CD4-positive, alpha-beta T cell treated with Interleukin-6 for 4 hours (primary cell): Measurements from ENCODE around the gene BCKDHA.
"Not testable (repeated sequence)": the region's sequence is repeated elsewhere in the genome, so short reads cannot be mapped to it uniquely, and the experiment has no call there.

Experiments
- DNase-seq: peaks from one replicate; pipeline ENCODE4 v3.0.0-alpha.2; 2020; ENCODE audit warnings: mixed read lengths

Gene BCKDHA

GRCh38 chr19:41408256-41408655 lies 10.6 kb downstream of the BCKDHA start:
- no peak for DNase-seq

DNA sequence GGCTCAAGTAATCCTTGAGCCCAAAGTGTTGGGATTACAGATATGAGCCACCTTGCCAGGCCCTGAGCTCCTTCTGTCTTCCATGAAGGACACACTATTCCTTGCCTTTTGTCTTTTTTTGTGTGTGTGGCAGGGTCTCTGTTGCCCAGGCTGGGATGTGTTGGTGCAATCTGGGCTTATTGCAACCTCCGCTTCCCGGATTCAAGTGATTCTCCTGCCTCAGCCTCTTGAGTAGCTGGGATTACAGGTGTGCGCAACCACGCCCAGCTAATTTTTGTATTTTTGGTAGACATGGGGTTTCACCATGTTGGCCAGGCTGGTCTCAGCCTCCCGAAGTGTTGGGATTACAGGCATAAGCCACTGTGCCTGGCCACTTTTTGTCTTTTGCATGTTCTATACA lies 11.2 kb downstream of the BCKDHA start:
- DNase-seq: not testable (repeated sequence)

DNA sequence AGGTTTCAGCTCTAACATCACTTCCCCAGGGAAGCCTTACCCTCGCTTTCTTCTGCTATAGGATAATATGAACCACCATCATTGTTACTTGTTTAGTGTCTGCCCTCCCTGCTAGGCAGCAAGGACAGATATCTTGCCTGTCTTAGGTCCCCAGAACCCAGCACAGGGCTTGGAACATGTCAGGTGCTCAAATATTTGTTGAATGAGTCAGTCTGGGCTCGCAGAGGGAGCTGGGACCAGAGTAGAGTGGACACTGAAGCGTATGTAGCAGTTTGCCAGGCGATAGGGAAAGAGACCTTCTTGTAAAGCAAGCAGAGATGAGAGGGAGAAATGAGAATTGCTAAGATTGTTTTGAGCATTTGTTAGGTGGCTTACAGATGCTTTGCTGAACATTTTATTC lies 11.7 kb downstream of the BCKDHA start:
- DNase-seq: no peak

GRCh38 chr19:41410336-41411054 lies 12.9 kb downstream of the BCKDHA start:
- DNase-seq: no peak

DNA sequence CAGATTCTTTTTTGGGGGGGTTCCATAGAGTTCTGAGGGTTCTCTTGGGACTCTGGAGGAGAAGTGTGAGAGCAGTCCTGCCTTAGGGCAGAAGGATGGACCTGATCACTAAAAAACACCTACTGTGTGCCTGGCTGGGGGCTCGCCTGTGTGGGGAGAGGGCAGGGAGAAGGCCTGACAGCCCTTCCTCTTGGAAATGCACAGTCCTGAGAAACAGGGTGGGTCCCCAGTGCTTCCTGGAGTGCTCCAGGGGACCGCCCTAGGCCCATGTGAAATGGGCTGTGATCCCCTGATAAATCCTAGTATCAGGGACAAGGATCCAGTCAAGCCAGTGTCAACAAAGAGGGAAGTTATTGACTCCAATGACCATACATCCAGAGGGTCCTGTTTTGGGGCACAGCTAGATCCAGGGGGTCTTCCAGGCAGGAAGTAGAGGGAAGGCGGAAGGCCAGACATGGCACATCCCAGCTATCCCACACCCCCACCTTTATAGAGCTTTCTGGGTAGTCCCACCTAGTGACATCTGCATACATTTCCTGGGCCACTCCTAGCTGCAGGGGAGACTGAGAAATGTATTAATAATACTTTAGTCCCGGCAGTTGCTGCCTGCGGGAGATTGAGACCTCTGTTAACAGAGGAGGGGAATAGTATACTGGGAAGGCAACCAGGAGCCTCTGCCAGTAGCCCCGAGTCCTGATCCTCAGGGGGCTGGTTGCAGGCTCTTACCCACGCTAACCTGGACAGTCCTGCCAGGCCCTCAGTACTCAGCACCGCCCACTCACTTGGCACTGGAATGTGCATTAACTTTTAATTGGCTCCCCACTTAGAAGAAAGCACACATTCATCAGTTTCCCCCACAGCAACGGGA lies 13.7 kb downstream of the BCKDHA start:
- DNase-seq: no peak

GRCh38 chr19:41411968-41412265 lies 14.3 kb downstream of the BCKDHA start:
- no peak for DNase-seq

- no peak for DNase-seq
Measured at GRCh38 chr19:41412953-41413352, 15.3 kb downstream of the BCKDHA start.

- no peak for DNase-seq
Measured at GRCh38 chr19:41413947-41414346, 16.3 kb downstream of the BCKDHA start.

DNA sequence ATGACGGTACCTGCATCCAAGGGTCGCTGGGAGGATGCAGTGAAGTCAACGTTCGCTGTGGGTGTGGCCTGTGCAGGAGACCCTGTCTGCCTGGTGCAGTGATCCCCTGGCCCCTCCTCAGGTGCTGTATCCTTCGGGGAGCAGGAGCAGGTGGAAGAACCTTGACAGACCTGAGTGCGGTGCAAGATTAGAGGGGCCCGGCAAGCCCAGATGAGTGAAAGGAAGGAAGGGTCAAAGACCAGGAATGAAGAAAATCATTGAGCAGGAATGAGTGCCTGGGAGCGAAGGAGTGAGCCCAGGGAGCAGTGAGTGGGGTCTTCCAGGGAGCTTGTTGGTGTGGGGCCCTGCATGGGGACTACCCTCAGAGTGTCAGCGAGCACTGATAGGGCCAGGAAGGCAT lies 16.8 kb downstream of the BCKDHA start:
- DNase-seq: no peak

DNA sequence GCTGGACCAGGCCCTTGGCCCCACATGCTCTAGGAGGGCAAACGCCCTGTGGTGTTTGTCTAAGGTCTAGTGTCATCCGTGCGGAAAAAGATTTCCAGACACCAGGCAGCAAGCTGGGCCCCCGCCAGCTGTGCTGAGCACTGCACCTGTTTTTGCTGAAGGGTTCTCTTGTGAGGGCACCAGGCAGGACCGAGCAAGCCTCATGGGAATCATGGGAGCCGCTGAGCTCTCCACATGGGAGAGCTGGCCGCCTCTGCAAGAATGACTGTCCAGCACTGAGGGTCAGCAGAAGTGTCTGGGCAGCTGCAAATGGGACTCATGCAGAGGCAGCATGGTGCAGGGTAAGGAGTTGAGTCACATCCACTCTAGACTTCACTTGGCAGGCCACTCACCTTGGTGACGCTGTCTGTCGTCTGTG lies 17.5 kb downstream of the BCKDHA start:
- DNase-seq: no peak

GRCh38 chr19:41416194-41416674 lies 18.6 kb downstream of the BCKDHA start:
- no peak for DNase-seq

- DNase-seq: no peak
Measured at GRCh38 chr19:41420101-41420880, 22.7 kb downstream of the BCKDHA start.

- no peak for DNase-seq
Measured at GRCh38 chr19:41421314-41421713, 23.7 kb downstream of the BCKDHA start.

- no peak for DNase-seq
Measured at GRCh38 chr19:41421973-41422372, 24.4 kb downstream of the BCKDHA start.

DNA sequence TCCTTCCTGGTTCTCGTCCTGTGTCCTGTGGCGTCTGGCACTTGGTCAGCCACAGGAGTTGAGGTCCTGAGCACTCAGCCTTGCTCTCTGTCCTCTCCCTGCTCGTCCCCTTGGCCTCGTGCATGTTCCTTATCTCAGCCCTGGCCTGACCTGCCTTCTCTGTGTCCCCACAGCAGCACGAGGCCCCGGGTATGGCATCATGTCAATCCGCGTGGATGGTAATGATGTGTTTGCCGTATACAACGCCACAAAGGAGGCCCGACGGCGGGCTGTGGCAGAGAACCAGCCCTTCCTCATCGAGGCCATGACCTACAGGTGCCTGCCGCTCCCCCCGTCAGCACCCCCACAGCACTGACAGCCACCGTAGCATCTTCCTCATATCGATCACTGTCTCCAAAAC lies 24.8 kb downstream of the BCKDHA start:
- DNase-seq: no peak

- no peak for DNase-seq
Measured at GRCh38 chr19:41422955-41423354, 25.3 kb downstream of the BCKDHA start.

GRCh38 chr19:41424335-41425173 lies 26.9 kb downstream of the BCKDHA start:
- DNase-seq: no peak

DNA sequence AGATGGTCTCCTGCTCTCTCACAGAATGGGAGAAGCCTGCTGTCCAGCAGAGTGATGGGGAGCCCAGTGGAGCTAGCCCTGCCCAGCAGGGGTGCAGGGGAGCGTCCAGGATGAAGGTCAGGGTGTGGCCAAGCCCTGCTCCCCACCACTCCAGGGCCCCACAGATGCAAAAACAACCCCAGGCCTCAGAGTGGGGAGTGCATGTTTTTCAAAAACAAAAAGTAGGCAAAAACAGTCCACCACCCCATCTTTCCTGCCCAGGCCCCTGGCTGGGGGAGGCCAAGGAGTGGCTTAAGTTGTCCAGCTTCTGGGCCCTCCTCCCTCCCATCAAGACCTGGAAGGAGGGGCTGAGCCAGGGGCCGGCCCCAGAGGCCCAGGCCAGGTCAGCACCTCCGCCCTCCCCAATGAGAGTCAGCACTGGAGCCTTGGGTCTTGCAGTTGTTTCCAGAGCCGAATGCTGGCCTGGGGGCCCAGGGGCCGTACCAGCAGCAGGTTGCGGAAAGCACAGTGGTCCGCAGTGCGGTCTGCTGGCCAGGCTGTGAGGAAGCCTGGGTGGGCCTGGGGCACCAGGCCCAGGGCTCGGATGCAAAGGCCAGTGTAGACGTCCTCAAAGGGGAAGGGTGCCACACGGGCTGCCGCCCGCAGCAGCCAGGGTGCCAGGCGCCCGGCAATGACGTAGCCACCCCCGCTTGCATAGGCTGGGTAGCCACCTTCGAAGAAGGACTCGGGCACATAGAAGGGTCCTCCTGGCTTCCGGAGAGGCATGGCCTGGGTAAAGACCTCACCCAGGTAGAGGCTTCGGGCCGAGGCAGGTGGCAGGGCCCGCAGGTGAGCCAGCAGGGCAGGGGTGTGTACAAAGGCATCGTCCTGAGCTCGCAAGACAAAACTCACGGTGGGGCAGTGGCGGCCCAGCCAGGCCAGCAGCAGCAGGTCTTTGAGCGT lies 27.8 kb downstream of the BCKDHA start:
- no peak for DNase-seq

DNA sequence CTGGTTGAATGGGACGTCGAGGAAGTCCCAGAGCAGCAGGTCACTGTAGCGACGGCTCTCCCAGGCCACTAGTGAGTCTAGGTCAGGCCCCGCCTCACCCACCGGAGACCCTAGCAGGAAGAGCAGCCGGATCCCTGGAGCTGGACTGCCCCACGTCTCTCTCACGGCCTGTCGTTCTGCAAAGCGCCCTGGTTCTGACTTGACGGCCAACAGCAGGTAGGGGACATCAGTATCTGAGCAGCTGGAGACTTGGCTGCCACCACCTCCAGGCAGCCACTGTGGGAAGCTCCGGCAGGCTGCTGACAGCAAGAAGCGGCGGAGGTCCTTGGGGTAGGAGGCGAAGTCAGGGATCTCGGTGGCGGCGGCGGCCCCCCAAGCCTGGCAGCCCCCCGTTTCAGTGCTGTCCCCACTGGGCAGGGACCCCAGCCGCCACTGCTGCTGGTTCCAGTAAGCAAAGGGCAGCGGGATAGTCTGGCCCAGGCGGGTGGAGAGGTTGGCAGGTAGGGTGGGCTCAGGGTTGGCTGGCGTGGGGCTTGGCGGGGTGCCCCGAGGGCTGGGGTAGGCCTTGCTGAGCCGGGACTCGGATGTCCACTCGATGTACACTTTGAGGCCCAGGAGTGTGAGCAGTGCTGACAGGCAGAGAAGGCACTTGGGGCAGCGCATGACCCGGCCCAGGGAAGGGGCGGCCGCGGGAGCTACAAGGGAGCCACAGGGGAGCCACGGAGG lies 28.7 kb downstream of the BCKDHA start:
- DNase-seq: no peak

- DNase-seq: peak; percentile 67
Measured at GRCh38 chr19:41426952-41427646, 29.5 kb downstream of the BCKDHA start, which contains the start of gene B3GNT8. Gene B3GNT8, minus strand, starts transcription at chr19:41427374. Its CDS starts 596 bp downstream, at chr19:41426778.
